Upper lobe of right lung (tissue), 1 donor: ENCODE data around the gene PTGR1. TPM values are rescaled to one million over a fixed set of nuclear protein-coding genes. Genes with fewer than 3 reads are reported as not detected.

Experiments used
- ATAC-seq: fragments of 200-7000 bp; cut with Tn5 transposase; one replicate; pipeline ENCODE4 v1.9.1; 2020; ENCODE audit warnings: mild to moderate bottlenecking, moderate library complexity
- DNase-seq: peaks from one replicate; pipeline ENCODE4 v3.0.0-alpha.2; 2020
- H3K27ac ChIP-seq: fragments of 200-600 bp; one replicate; pipeline ENCODE4 v1.8.0; 2022
- H3K27me3 ChIP-seq: fragments of 200-600 bp; one replicate; pipeline ENCODE4 v1.8.0; 2022; ENCODE audit warnings: mild to moderate bottlenecking
- H3K36me3 ChIP-seq: fragments of 200-600 bp; one replicate; pipeline ENCODE4 v1.8.0; 2022
- H3K4me1 ChIP-seq: fragments of 200-600 bp; one replicate; pipeline ENCODE4 v1.8.0; 2022
- H3K4me3 ChIP-seq: fragments of 200-600 bp; one replicate; pipeline ENCODE4 v1.8.0; 2022; ENCODE audit warnings: mild to moderate bottlenecking
- H3K9me3 ChIP-seq: fragments of 200-600 bp; one replicate; pipeline ENCODE4 v1.8.0; 2022
- CTCF ChIP-seq: fragments of 200-600 bp; IDR thresholded peaks from one replicate; pipeline ENCODE4 v1.8.0; 2022; ENCODE audit warnings: antibody characterized with exemption
- intact Hi-C: fragments of 100-400 bp; cut with DNase I; formaldehyde crosslinking; loops from one replicate; pipeline ENCODE4 v1.11.0; 2022
- total RNA-seq: library from RNA; stranded (reverse); fragmentation: NEBNext Ultra II Directional; extraction: Animal tissue kit (Norgen Biotek cat#: 25700); gene quantifications from one replicate; pipeline ENCODE4 v1.2.1, GENCODE V29; 2021
- donor health status: DM: no; HTN: yes; CAD: no; lungs with severe emphysema.

The PTGR1 gene
- total RNA-seq, 1 donor from 2014 or later = 38.0 TPM

GRCh38 chr9:111601237-111602018 lies 2.0 kb upstream of the PTGR1 start:
- Histone ChIP-seq H3K27ac (no peak overlapping the region), H3K4me1 (no peaks in the 10 kb centered on the region), H3K36me3 (no peaks in the 10 kb centered on the region), H3K27me3 (no peaks in the 10 kb centered on the region), H3K9me3 (no peaks in the 10 kb centered on the region), H3K4me3 (no peak overlapping the region)
- TF ChIP-seq CTCF = no peak
- DNase-seq (no peak), ATAC-seq (no peak)
- intact Hi-C loops = no loop called here

GRCh38 chr9:111599955-111600343 lies 502 bp upstream of the PTGR1 start:
- Histone ChIP-seq H3K4me3 (peak overlapping the region; percentile 89), H3K4me1 (no peaks in the 10 kb centered on the region), H3K27me3 (no peaks in the 10 kb centered on the region), H3K27ac (peak overlapping the region; percentile 94), H3K36me3 (no peaks in the 10 kb centered on the region), H3K9me3 (no peaks in the 10 kb centered on the region)
- intact Hi-C loops = no loop called here
- DNase-seq (no peak), ATAC-seq (peak; percentile 1)
- no peak for TF ChIP-seq CTCF

GRCh38 chr9:111598733-111599091 lies 735 bp downstream of the PTGR1 start:
- intact Hi-C loops = no loop called here
- H3K27ac ChIP-seq = peak overlapping the region; percentile 94
- DNase-seq = peak; percentile 70
- peak overlapping the region; percentile 89 for H3K4me3 ChIP-seq
- peak; percentile 45 for ATAC-seq
- no peaks in the 10 kb centered on the region for H3K27me3 ChIP-seq
- TF ChIP-seq CTCF = no peak
- H3K9me3 ChIP-seq = no peaks in the 10 kb centered on the region
- H3K36me3 ChIP-seq = peaks cover 10% of the 10 kb centered on the region
- no peaks in the 10 kb centered on the region for H3K4me1 ChIP-seq

- peak overlapping the region; percentile 94 for H3K27ac ChIP-seq
- ATAC-seq = peak; percentile 45
- TF ChIP-seq CTCF = peak; percentile 72
- H3K4me3 ChIP-seq = peak overlapping the region; percentile 89
- no peaks in the 10 kb centered on the region for H3K4me1 ChIP-seq
- peaks cover 13% of the 10 kb centered on the region for H3K36me3 ChIP-seq
- no peaks in the 10 kb centered on the region for H3K27me3 ChIP-seq
- no peaks in the 10 kb centered on the region for H3K9me3 ChIP-seq
- intact Hi-C loops = no loop called here
- peak; percentile 81 for DNase-seq
Observed at GRCh38 chr9:111597852-111598732, 1.4 kb downstream of the PTGR1 start.

GRCh38 chr9:111588846-111589245 lies 10.6 kb downstream of the PTGR1 start:
- H3K4me3 ChIP-seq = no peak overlapping the region
- H3K4me1 ChIP-seq = no peaks in the 10 kb centered on the region
- ATAC-seq = no peak
- TF ChIP-seq CTCF = no peak
- H3K9me3 ChIP-seq = no peaks in the 10 kb centered on the region
- H3K36me3 ChIP-seq = peaks cover 56% of the 10 kb centered on the region
- no peak overlapping the region for H3K27ac ChIP-seq
- H3K27me3 ChIP-seq = no peaks in the 10 kb centered on the region
- DNase-seq = no peak
- intact Hi-C loops = no loop called here
